Transverse colon (tissue), 4 donors: ENCODE measurements around the gene ATXN7L2.

Source experiments
- CTCF ChIP-seq, 5 experiments: fragments of 200-600 bp in 3 of 5; fragments of 450-650 bp in 2 of 5; sonication (generic) in 3 of 5; IDR thresholded peaks; 1 replicate in 2 of 5; 2 replicates in 3 of 5; pipeline ENCODE4 v1.5.1; 2016 to 2017; ENCODE audit warnings: antibody characterized with exemption in 5 of 5, inconsistent platforms in 3 of 5, mild to moderate bottlenecking in 2 of 5, moderate library complexity in 1 of 5
- POLR2A ChIP-seq: fragments of 450-650 bp; IDR thresholded peaks from one replicate; pipeline ENCODE4 v1.6.1; 2016; ENCODE audit warnings: antibody characterized with exemption, mild to moderate bottlenecking, moderate library complexity
- POLR2AphosphoS5 ChIP-seq, 3 donors: sonication (generic); formaldehyde crosslinking; IDR thresholded peaks; one replicate each; pipeline ENCODE4 v1.6.1; 2016; ENCODE audit warnings: antibody characterized with exemption in 3 of 3

- TF ChIP-seq POLR2AphosphoS5 (IDR thresholded peaks at IDR 0.05), result peak; percentile 9 to 46 (median 32)
- peak; percentile 62 for TF ChIP-seq POLR2A
- no peak for TF ChIP-seq CTCF (IDR thresholded peaks at IDR 0.05)
Measured at GRCh38 chr1:109483672-109484518, at the start of gene ATXN7L2.
